ENCODE measurements around the gene ADAMTS17. TPM values are rescaled to one million over a fixed set of nuclear protein-coding genes. Genes with fewer than 3 reads are reported as not detected.
A peak's percentile ranks its signal among the peaks of the same experiment; 100 is the strongest.

ADAMTS17 gene
- total and polyA plus RNA-seq, 11 donors, result 0.30 to 2.4 (median 1.2) TPM

DNA sequence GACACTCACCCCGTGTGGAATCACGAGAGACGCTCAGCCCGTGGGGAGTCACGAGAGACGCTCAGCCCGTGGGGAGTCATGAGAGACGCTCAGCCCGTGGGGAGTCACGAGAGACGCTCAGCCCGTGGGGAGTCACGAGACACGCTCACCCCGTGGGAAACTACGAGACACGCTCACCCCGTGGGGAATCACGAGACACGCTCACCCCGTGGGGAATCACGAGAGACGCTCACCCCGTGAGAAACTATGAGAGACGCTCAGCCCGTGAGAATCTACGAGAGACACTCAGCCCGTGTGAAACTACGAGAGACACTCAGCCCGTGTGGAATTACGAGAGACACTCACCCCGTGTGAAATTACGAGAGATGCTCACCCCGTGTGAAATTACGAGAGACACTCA is 49.8 kb downstream of the ADAMTS17 start:
- TF ChIP-seq CTCF (IDR thresholded peaks at IDR 0.05) (no peak), POLR2A (IDR thresholded peaks at IDR 0.05) (no peak)
- WGBS, 4 donors, result 93 to 95% (median 95%) methylated on average over 35 of the region's 35 CpGs
- intact Hi-C loops (cut with DNase I), result no loop called here
- no peaks in the 10 kb centered on the region for H3K36me3 ChIP-seq
- no peaks in the 10 kb centered on the region for H3K27me3 ChIP-seq
- H3K4me3 ChIP-seq, result no peak overlapping the region
- DNase-seq, result no peak
- no peak overlapping the region for H3K27ac ChIP-seq
- no peak for ATAC-seq
- peaks cover 0 to 10% (median 0%) of the 10 kb centered on the region in 12 donors for H3K9me3 ChIP-seq
- no peaks in the 10 kb centered on the region for H3K4me1 ChIP-seq

DNA sequence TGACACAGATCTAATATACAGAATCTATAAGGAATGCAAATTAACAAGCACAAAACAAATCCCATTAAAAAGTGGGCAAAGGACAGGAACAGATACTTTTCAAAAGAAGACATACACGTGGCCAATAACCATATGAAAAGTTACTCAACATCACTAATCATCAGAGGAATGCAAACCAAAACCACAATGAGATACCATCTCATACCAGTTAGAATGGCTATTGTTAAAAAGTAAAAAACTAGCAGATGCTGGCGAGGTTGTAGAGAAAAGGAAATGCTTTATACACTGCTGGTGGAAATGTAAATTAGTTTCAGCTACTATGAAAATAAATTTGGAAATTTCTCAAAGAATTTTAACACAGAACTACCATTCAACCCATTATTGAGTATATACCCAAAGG is 50.7 kb downstream of the ADAMTS17 start:
- 47 to 58% (median 51%) methylated on average over 2 of the region's 2 CpGs for WGBS, 4 donors
- H3K4me3 ChIP-seq, result no peak overlapping the region
- H3K4me1 ChIP-seq, result no peaks in the 10 kb centered on the region
- H3K27me3 ChIP-seq, result no peaks in the 10 kb centered on the region
- ATAC-seq (no peak), DNase-seq (no peak)
- peaks cover 0 to 10% (median 0%) of the 10 kb centered on the region in 12 donors for H3K9me3 ChIP-seq
- H3K27ac ChIP-seq, result no peak overlapping the region
- intact Hi-C loops (cut with DNase I), result no loop called here
- H3K36me3 ChIP-seq, result no peaks in the 10 kb centered on the region
- TF ChIP-seq CTCF (IDR thresholded peaks at IDR 0.05), result no peak
- no peak for TF ChIP-seq POLR2A (IDR thresholded peaks at IDR 0.05)

- no peak for DNase-seq
- TF ChIP-seq CTCF (IDR thresholded peaks at IDR 0.05) (no peak), POLR2A (IDR thresholded peaks at IDR 0.05) (no peak)
- peak in 1 of 4 donors; percentile 38 for ATAC-seq
- Histone ChIP-seq H3K9me3 (peaks cover 0 to 5% (median 0%) of the 10 kb centered on the region in 12 donors), H3K4me3 (no peak overlapping the region), H3K36me3 (no peaks in the 10 kb centered on the region), H3K27ac (no peak overlapping the region), H3K27me3 (no peaks in the 10 kb centered on the region), H3K4me1 (peaks cover 0 to 7% (median 0%) of the 10 kb centered on the region in 12 donors)
- intact Hi-C loops (cut with DNase I), result no loop called here
- WGBS, 4 donors, result 92 to 94% (median 93%) methylated on average over 12 to 15 of the region's 15 CpGs
Measured at GRCh38 chr15:100285641-100286295, 56.0 kb downstream of the ADAMTS17 start.

- WGBS, 4 donors, result 39 to 60% (median 48%) methylated on average over 6 of the region's 6 CpGs
- Histone ChIP-seq H3K4me1 (peaks cover 0 to 12% (median 0%) of the 10 kb centered on the region in 12 donors), H3K9me3 (peaks cover 0 to 5% (median 0%) of the 10 kb centered on the region in 12 donors), H3K27ac (no peak overlapping the region), H3K36me3 (no peaks in the 10 kb centered on the region), H3K4me3 (no peak overlapping the region), H3K27me3 (no peaks in the 10 kb centered on the region)
- intact Hi-C loops (cut with DNase I), result no loop called here
- ATAC-seq (peak; percentile 55 to 93 (median 74)), DNase-seq (peak; percentile 52 to 88 (median 83))
- TF ChIP-seq CTCF (IDR thresholded peaks at IDR 0.05), result no peak
- no peak for TF ChIP-seq POLR2A (IDR thresholded peaks at IDR 0.05)
Measured at GRCh38 chr15:100284701-100285100, 57.1 kb downstream of the ADAMTS17 start.

Data from heart left ventricle (tissue), 16 donors.